Stimulated activated CD4-positive, alpha-beta T cell treated with anti-CD3 and anti-CD28 coated beads, Interleukin-12 subunit alpha, Interleukin-12 subunit beta, amount 100 ng/mL, for 24 hours (primary cell): Measurements from ENCODE around the gene NR4A1.
A peak's percentile ranks its signal among the peaks of the same experiment; 100 is the strongest.

Source experiments
- DNase-seq, 2 experiments: peaks; one replicate each; pipeline ENCODE4 v3.0.0-alpha.2; 2020; ENCODE audit warnings: low read depth in 2 of 2

NR4A1 gene

DNA sequence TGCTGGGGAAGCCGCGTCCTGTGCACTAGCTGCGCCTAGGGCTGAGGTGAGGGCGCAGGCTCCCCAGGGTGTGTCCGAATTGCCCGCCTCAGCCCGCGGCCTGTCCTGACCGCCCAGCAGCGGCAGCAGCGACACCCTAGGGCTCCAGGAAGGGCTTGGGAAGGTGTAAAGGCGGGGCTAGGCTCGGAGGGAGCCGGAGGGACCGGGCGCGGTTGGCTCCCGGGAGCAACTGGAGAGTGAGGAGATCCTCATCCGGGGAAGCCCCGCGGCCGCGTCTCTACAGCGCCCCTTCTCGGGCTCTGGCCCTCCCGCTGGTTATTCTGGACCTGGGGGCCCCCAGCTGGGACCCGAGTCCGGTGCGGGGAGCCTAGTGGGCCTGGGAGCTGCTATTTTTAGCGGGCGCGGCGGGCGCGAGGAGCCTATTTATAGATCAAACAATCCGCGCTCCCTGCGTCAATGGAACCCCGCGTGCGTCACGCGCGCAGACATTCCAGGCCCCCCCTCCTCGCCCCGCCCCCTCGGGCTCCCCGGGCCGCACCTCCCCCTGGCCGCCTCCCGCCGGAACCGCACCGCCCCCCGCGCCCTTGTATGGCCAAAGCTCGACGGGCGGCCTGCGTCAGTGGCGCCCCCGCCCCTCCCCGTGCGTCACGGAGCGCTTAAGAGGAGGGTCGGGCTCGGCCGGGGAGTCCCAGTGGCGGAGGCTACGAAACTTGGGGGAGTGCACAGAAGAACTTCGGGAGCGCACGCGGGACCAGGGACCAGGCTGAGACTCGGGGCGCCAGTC lies at the start of gene NR4A1:
TSS of gene NR4A1 (plus strand) at position 685 of the 784 bp plus-strand sequence. CDS start 2,887 bp downstream, outside the sequence.
- peak; percentile 96 to 98 for DNase-seq

DNA sequence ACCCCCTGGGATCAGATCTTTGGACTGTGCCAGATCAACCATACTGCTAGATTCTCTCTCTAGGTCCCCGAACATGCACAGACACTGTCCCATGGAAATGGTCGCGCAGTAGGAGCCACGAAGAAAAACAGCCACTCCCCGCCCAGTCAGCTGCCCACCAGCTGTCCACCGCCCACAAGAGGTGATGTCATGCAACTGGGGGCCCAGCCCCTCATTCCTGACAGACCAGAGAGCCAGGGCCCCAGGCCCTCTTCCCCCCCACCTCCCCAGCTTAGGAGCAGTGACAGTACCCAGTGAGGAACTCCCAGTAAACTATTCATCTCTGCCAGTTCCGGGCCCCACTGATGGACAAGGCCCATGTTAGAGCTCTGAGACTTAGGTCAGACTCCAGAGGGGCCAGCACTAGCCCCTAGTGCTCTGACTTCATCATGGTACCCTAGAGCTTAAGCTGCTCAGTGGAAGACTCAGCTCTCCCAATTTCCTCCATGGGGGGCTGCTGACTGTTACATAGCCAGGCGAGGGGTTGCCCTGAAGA lies 48.2 kb upstream of the NR4A1 start:
- DNase-seq, result no peak

DNA sequence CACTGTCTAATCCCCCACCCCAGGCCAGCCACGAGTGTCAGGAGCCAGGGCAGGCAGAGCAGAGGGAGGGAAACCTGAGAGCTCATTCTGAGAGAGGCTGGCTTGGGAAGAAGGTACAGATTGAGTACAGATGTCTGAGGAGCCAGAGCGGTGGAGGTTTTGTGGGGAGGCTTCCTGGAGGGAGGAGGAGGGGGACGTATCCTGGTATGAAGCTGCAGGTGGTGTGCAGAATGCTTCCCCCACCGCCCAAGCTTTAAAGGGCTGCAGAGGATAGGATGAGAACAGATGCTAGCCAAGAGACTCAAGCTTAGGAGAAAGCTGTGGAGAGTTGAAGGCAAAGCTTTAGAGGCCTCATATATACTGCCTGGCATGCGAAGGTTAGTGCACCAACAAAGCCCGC lies 47.7 kb upstream of the NR4A1 start:
- no peak for DNase-seq

DNA sequence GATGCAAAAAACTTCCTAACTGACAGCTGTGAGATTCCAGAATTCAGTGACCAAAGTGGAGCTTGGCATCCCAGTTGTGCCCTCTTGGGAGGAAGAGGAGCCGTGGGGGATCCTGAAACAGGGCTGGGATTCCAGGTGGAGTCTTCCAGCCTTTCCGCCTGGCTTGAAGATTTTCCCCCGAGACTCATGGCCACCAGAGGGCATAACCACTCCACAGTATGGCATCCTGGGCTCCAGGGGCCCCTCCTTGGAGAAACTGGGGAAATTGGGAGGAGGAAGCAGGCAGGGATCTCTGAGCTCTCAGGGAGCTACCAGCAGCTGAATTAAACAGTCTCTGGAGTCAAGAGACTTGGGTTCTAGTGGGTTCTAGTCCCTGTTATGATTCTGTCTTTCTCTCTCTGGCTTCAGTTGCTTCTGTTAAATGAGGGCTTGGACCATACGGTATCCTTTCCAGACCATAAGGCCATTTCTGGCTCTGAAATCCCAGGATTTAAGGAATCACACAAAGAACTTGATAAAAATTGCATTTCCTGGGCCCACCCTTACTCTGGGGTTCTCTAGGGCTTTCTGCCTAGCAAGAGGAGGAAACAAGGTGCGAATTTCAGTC lies 47.1 kb upstream of the NR4A1 start:
- DNase-seq, result no peak

DNA sequence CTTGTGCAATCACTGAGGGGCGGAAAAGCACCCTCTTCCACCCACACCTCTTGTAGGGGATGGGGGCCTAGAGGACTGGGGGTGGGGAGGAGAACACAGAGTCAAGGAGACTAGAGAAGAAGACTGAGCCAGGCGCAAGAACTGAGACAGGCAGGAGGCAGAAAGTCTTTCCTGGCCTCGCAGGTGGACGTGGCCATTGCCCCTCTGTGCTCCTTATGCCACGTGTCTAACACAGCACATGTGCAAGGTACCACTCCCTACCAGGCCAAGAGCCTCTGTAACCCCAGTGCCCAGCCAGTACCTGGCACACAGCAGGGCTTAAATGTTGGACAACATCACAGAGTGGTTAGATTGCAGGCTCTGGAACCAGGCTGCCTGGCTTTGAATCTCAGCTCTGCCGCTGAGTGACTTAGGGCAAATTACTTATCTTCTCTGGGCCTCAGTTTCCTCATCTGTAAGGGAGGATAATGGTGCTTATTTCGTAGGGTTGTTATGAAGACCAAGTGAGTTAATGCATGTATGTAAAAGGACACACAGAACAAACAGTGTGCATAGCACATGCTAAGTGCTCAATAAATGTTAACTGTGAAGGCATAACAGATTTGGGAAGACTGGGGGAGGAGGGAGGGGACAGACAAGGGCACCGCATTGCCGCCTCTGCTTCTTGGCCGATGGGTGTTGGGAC lies 45.9 kb upstream of the NR4A1 start:
- no peak for DNase-seq

DNA sequence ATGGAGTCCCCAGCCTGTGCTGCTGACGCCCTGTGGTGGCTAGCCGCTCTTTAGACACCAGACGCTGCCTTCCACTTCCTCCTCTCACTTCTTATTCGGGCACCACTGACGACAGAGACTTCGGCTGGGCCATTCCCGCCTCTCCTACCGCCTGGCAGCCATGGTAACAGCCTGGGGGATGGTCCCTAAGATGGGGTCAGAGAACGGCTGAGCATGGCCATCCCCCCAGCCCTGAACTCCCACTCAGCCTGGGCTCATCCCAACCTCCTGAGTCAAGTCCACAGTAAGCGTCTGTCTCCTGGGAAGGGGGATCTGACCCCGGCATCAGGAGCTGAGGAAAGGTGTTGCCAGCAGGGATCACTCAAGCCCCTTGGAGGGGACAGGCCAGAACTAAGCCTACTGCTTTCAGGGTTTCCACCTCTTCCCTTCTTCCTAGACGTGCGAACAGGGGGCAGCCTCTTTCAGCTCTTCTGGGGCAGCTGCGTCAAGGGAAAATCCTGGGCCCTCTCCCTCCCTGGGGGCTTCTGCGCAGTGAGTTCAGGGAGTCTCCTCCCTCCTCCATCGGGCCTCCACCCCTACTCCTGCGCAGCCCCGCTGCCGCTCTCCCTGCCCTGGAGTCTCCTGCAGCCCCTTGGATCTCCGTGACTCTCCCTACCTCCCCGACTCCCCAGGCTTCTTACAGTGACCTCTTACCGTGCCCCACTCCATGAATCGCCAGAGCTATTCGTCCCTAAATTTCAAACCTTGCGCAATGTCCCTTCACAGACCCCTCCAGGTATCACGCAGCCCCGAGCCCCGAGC lies 45.1 kb upstream of the NR4A1 start:
- no peak for DNase-seq

DNA sequence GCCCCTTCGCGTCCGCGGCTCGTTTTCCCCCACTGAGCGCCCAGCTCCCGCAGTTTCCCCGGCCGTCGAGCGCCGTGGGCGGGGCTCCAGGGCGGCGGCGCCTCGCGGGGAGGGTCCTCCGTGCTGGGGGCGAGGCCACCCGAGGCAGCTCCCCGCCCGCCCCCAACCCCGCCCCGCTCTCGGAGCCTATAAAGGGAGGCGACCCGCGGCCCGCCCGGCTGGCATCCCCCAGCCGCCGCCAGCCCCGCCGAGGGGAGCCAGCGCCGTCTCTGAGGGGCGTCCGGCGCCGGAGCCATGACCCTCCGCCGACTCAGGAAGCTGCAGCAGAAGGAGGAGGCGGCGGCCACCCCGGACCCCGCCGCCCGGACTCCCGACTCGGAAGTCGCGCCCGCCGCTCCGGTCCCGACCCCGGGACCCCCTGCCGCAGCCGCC lies 44.5 kb upstream of the NR4A1 start, which contains the start of gene TAMALIN:
TSS of gene TAMALIN (plus strand) at position 221 of the 432 bp plus-strand sequence. CDS start at position 295, 74 bp downstream.
- peak; percentile 62 to 65 for DNase-seq

- DNase-seq, result peak in 1 of 2 experiments; percentile 34
These were observed 43.9 kb upstream of the NR4A1 start for GRCh38 chr12:52007158-52007921.

- DNase-seq, result no peak
These were observed 43.2 kb upstream of the NR4A1 start for GRCh38 chr12:52007982-52008510.

- DNase-seq, result no peak
These were observed 42.0 kb upstream of the NR4A1 start for GRCh38 chr12:52009081-52009751.

DNA sequence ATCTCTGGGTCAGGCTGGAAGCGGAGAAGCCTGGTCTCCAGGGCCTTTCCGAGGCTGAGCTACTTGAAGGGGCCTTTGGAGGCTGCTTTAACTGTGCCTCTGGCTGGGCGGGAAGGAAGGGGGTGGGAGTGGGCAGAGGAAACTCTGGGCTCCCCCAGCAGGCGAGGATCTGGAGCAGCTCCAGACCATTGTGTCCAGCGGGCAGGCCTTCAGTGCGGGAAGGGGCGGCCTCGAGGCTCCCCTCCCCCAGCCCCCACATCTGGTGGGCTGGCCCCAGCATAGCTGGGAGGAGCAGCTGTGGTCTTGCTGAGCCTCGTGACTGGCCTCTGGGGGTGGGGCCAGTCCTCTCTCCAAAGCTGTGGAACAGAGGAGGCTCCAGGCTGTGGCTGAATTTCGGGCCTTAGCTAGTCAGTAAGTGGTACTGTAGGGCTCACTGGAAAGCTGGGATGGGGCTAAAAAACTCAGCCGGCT lies 41.1 kb upstream of the NR4A1 start:
- DNase-seq, result no peak

GRCh38 chr12:52010692-52011601 lies 40.3 kb upstream of the NR4A1 start:
- no peak for DNase-seq

GRCh38 chr12:52011602-52012214 lies 39.5 kb upstream of the NR4A1 start:
- DNase-seq, result no peak

- DNase-seq, result no peak
These were observed 37.5 kb upstream of the NR4A1 start for GRCh38 chr12:52013626-52014310.

DNA sequence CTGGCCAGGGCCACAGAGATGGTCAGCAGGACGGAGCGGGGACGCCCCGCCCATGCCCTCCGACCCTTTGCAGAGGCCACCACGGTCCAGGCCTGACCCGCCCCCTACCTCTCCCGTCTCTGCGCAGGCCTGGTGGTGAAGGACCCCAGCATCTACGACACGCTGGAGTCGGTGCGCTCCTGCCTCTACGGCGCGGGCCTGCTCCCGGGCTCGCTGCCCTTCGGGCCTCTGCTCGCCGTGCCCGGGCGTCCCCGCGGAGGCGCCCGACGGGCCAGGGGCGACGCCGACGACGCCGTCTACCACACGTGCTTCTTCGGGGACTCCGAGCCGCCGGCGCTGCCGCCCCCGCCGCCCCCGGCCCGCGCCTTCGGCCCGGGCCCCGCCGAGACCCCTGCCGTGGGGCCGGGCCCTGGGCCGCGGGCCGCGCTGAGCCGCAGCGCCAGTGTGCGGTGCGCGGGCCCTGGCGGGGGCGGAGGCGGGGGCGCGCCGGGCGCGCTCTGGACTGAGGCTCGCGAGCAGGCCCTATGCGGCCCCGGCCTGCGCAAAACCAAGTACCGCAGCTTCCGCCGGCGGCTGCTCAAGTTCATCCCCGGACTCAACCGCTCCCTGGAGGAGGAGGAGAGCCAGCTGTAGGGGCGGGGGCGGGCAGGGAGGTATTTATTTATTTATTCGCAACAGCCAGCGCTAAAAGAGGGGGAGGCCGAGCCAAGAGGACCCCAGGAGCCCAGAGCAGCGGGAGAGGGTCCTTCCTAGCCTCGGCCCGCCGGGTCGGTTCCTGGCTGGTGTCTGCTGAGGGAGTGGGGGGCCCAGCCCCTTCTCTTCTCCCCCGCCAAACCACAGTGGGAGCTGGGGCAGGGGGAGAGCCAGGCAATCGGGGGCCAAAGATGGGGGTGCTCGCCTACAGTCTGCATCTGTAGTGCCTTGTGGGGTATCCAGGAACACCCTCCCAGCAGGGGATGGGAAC lies 36.4 kb upstream of the NR4A1 start:
- DNase-seq, result no peak

GRCh38 chr12:52015532-52016041 lies 35.7 kb upstream of the NR4A1 start:
- no peak for DNase-seq
